Hindlimb muscle (tissue), 1 donor: ENCODE data around the gene NPR2. TPM values are rescaled to one million over a fixed set of nuclear protein-coding genes. Genes with fewer than 3 reads are reported as not detected.

Experiments
- DNase-seq: peaks from one replicate; pipeline ENCODE4 v3.0.0-alpha.2; 2013
- polyA plus RNA-seq: library from polyadenylated mRNA; unstranded; fragments of 120-200 nt; gene quantifications from one replicate; pipeline ENCODE4 v1.2.1, GENCODE V29; 2013; ENCODE audit not compliant: insufficient read length

Gene NPR2
- 20.4 TPM for polyA plus RNA-seq

- peak; percentile 49 for DNase-seq
These were observed at the start of gene NPR2 for GRCh38 chr9:35791297-35791921. NPR2 (plus strand) TSS chr9:35791591; CDS start chr9:35792409, 818 bp downstream.

DNA sequence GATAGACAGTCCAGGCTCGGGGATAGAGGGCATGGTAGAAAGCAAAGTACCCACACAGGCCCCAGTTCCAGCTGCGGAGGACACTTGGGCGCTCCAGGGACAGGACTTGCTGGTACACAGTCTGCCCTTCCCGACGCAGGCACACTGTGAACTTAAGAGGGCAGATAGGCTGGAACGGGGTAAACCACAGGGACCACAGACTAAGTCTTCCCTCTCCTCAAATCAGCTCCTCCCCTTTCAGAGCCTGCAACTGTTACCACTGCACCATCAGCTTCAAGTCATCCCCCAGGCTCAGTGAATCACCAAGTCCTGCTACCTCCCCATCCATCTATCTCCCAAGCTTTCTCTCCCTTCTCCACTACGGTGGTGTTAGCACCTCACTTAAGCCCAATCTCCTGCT, 49.7 kb upstream of the NPR2 start:
- no peak for DNase-seq

- no peak for DNase-seq
These were observed 47.9 kb upstream of the NPR2 start for GRCh38 chr9:35743452-35743851.

GRCh38 chr9:35743880-35744518, 47.4 kb upstream of the NPR2 start:
- DNase-seq = no peak

- no peak for DNase-seq
These were observed 45.8 kb upstream of the NPR2 start for GRCh38 chr9:35745569-35745968.

DNA sequence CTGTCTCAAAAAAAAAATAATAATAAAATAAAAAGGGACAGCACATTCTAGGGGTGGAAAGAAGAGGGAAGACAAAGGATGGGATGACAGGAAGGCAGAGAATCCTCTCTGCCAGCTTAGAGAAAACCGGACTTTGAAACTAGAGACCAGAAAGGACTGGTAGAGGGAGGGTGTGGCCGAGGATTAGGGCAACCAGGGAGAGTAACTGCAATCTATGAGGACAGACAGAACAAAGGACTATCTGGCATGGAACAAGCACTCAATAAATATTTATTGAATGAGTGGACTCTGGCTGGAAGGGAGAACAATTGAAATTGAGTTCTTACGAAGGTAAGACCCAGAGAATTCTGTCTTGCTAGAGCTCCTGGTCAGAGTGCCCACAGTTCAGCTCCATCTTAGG, 44.8 kb upstream of the NPR2 start:
- DNase-seq = no peak

- DNase-seq = no peak
These were observed 43.0 kb upstream of the NPR2 start for GRCh38 chr9:35748242-35748857.

GRCh38 chr9:35748858-35749514, 42.4 kb upstream of the NPR2 start, which contains the start of the genes GBA2 and RGP1:
GBA2 (minus strand) TSS chr9:35749228; CDS start chr9:35748704, 524 bp downstream.
RGP1 (plus strand) TSS chr9:35749287; CDS start chr9:35749756, 469 bp downstream.
- DNase-seq = peak; percentile 74

DNA sequence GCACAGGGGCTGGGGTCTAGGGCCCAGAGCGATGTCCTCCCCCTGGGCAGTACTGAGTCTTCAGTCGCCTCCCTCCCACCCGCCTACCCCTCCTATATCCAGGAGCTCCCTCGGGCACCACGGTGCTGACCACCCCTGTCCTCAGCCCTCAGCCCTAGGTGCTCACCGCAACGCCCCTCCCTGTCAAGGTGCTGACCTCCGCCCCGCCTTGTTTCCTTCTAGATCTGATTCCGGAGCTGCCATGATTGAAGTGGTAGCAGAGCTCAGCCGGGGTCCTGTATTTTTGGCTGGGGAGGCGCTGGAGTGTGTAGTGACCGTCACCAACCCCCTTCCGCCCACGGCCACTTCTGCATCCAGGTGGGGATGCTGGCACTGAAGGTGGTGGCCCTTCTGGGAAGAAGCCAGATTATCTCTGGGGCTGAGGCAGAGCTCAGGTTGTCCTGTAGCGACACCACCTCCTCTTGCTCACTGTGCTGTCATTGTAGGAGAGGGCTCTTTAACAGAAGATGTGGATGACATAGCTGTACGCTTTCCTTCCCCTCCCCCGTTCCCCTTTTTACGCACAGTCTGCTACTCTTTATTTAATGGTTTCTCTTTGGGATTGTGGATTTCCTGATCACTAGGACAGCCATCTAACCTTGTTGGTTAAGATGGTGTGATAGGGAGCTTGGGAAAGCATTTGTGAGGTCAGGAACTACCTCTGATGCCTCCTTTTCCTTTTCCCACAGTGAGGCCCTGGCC, 41.7 kb upstream of the NPR2 start:
- DNase-seq = no peak

DNA sequence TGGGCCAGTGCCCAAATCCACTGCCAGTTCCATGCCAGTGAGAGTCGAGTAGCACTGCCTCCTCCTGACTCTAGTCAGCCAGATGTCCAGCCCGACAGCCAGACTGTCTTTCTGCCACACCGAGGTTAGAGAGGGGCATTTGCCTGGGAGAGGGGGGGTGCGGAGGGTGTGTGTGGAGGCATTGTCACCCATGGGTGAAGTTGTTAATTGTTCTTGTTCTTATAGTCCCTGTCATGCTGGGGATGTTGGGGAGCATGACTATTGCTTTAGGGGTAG, 41.2 kb upstream of the NPR2 start:
- no peak for DNase-seq

DNA sequence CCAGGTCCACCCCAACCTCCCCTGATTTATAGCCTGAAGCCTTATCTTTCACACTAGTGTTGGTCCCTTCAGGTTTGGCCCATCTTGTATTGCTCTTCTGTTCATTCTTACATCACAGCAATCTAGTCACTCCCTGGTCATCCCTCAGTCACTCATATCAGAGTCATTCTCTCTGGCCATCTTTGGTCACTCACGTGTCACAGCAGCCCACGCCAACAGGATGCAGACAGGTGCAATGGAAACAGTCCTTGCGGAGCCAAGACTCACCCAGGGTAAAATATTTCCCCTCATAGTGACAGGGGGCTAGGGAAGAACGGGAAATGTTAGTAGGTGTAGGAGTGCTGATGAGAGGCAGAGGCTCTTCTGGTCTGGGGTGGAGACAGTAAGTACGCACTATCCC, 37.9 kb upstream of the NPR2 start:
- DNase-seq = no peak

- no peak for DNase-seq
These were observed 37.1 kb upstream of the NPR2 start, which contains the start of gene MSMP for GRCh38 chr9:35754264-35754663. MSMP (minus strand) TSS chr9:35754276; CDS start chr9:35754129, 147 bp downstream.

GRCh38 chr9:35755071-35755470, 36.3 kb upstream of the NPR2 start:
- no peak for DNase-seq

- DNase-seq = peak; percentile 67
These were observed 34.8 kb upstream of the NPR2 start for GRCh38 chr9:35756275-35757225.

- DNase-seq = no peak
These were observed 34.0 kb upstream of the NPR2 start for GRCh38 chr9:35757226-35757891.

DNA sequence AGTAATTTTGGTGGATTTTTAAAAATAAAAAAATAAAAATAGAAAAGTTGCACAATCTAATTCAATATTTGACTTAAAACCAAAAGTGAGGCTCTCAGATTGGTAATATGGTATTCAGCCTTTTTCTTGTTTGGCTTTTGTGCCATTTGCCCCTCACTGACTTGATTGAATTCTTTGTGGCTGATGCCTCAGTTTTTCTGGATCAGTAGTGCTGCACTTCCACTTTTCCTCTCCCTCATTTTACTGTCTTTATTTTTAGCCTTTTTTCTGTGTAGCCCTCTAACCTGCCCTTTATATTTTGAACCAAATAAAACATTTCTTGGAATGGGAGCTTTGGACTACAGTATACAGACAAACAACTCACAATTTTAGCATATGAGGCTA, 33.5 kb upstream of the NPR2 start:
- no peak for DNase-seq

- DNase-seq = no peak
These were observed 32.8 kb upstream of the NPR2 start for GRCh38 chr9:35758475-35759050.

GRCh38 chr9:35759795-35760194, 31.6 kb upstream of the NPR2 start:
- DNase-seq = no peak

GRCh38 chr9:35760651-35761050, 30.7 kb upstream of the NPR2 start:
- no peak for DNase-seq

DNA sequence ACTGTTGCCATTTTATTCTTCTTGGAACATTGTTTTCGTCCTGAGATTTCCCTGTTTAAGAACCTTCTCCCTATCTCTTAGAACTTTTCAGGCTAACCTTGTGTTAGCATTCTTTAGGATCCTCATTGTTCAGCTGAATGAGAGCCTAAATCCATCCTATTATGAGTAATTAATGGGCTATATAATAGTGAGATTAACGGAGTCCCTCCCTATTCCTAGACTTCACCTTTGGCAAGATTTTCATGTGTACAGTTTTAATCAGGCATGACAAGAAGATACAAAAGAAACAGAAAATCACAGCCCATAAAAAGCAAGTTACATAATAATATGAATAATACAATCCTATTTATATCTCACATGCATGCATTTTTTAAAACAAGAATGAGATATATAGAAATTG, 28.2 kb upstream of the NPR2 start:
- DNase-seq = no peak

- DNase-seq = no peak
These were observed 27.6 kb upstream of the NPR2 start for GRCh38 chr9:35763803-35764202.
